Measurements from ENCODE around the gene URAD. TPM values are rescaled to one million over a fixed set of nuclear protein-coding genes. Genes with fewer than 3 reads are reported as not detected.

The URAD gene
- total RNA-seq, 1 donor from 2014 or later: not detected

DNA sequence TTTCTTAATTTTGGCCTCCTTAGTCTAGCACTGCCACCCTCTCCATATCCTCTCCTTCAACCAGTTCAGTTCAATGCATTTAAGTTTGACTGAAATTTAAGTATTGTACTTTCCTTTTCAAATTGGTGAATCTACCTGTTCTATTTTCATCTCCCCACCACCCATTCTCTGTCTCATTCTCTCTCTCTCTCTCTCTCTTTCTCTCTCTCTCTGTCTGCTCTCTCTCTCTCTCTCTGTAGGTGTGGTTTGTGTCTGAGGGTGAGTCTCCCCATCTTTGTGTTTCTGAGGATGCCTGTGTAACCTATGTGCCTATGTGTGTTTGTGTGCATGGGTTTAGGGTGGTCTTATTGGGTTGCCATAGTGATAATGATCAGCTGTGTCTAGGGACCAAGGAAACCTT, 58.6 kb downstream of the URAD start:
- Histone ChIP-seq H3K4me1 (peaks cover 0 to 2% of the 10 kb centered on the region in 2 donors), H3K36me3 (no peaks in the 10 kb centered on the region), H3K27me3 (peaks cover 21% of the 10 kb centered on the region), H3K27ac (no peak overlapping the region), H3K9me3 (no peaks in the 10 kb centered on the region), H3K4me3 (no peak overlapping the region)
- intact Hi-C loops (cut with DNase I): no loop called here
- no peak for DNase-seq (ENCODE audit: low spot score in 2 of 2)
- TF ChIP-seq, protein P1, sequence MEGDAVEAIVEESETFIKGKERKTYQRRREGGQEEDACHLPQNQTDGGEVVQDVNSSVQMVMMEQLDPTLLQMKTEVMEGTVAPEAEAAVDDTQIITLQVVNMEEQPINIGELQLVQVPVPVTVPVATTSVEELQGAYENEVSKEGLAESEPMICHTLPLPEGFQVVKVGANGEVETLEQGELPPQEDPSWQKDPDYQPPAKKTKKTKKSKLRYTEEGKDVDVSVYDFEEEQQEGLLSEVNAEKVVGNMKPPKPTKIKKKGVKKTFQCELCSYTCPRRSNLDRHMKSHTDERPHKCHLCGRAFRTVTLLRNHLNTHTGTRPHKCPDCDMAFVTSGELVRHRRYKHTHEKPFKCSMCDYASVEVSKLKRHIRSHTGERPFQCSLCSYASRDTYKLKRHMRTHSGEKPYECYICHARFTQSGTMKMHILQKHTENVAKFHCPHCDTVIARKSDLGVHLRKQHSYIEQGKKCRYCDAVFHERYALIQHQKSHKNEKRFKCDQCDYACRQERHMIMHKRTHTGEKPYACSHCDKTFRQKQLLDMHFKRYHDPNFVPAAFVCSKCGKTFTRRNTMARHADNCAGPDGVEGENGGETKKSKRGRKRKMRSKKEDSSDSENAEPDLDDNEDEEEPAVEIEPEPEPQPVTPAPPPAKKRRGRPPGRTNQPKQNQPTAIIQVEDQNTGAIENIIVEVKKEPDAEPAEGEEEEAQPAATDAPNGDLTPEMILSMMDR (IDR thresholded peaks at IDR 0.05): no peak

DNA sequence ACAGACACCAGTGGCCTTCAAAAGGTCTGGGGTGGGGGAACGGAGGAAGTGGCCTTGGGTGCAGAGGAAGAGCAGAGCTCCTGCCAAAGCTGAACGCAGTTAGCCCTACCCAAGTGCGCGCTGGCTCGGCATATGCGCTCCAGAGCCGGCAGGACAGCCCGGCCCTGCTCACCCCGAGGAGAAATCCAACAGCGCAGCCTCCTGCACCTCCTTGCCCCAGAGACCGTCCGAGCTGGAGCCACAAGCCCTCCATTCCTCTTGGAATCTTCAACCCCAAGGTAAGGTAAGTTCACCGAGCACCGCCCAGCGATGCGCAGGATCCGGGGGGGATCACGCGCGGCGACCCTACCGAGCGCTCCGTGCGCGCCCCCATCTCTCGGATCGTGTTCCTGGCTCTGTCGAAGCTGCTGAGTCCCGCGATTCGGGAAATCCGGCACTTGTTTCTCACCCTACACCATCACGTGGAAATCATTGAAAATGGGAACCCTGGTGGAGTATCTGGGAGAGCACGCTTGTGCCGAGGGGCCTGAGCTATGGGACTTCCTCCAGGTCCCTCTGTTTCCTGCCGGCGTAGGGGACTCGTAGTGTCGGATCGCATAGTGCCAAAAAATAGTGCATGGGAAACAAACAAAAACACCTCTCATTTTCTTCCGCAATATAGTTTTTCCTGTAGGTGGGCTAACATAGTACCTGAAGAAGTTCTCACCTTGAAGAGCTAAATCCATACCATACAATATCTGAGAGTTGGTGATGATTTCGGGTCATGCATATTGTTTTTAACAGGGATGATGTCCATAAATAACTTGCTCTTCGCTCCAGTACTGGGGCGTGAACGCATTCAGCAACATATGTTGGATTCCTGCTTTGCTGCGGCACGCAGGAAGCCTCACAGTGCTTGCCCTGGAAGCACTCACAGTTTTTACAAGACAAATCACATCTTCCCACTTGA, 59.4 kb downstream of the URAD start:
- no peaks in the 10 kb centered on the region for H3K9me3 ChIP-seq
- no peak overlapping the region for H3K27ac ChIP-seq
- peaks cover 27% of the 10 kb centered on the region for H3K27me3 ChIP-seq
- H3K36me3 ChIP-seq: no peaks in the 10 kb centered on the region
- no peak for DNase-seq (ENCODE audit: low spot score in 2 of 2)
- TF ChIP-seq, protein P1 (IDR thresholded peaks at IDR 0.05): no peak
- no peak overlapping the region for H3K4me3 ChIP-seq
- intact Hi-C loops (cut with DNase I): no loop called here
- peaks cover 0 to 2% of the 10 kb centered on the region in 2 donors for H3K4me1 ChIP-seq

DNA sequence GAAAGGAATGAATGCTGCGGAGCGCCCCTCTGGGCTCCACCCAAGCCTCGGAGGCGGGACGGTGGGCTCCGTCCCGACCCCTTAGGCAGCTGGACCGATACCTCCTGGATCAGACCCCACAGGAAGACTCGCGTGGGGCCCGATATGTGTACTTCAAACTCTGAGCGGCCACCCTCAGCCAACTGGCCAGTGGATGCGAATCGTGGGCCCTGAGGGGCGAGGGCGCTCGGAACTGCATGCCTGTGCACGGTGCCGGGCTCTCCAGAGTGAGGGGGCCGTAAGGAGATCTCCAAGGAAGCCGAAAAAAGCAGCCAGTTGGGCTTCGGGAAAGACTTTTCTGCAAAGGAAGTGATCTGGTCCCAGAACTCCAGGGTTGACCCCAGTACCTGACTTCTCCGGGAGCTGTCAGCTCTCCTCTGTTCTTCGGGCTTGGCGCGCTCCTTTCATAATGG, 60.1 kb downstream of the URAD start:
- DNase-seq (ENCODE audit: low spot score in 2 of 2): no peak
- H3K27ac ChIP-seq: no peak overlapping the region
- intact Hi-C loops (cut with DNase I): no loop called here
- H3K4me3 ChIP-seq: no peak overlapping the region
- peaks cover 0 to 2% of the 10 kb centered on the region in 2 donors for H3K4me1 ChIP-seq
- H3K9me3 ChIP-seq: no peaks in the 10 kb centered on the region
- TF ChIP-seq, protein P1 (IDR thresholded peaks at IDR 0.05): no peak
- no peaks in the 10 kb centered on the region for H3K36me3 ChIP-seq
- peaks cover 27% of the 10 kb centered on the region for H3K27me3 ChIP-seq

Other genes starting within 250 kb of the URAD start
- gene GSX1, start 196.2 kb downstream of the URAD start, total RNA-seq: not detected
- gene PDX1, start 68.7 kb downstream of the URAD start, total RNA-seq: not detected
- gene CDX2, start 19.4 kb downstream of the URAD start, total RNA-seq: not detected
- gene FLT3, start 111.9 kb upstream of the URAD start, total RNA-seq: not detected
- gene PAN3, start 149.9 kb upstream of the URAD start, total RNA-seq: 34.5 TPM

All from ascending aorta (tissue), 2 donors.